HCEC 1CT (cell line): Measurements from ENCODE around the gene THUMPD1.

Source experiments
- DNase-seq: peaks from one replicate; pipeline ENCODE4 v3.0.0-alpha.2; 2017

The THUMPD1 gene

DNA sequence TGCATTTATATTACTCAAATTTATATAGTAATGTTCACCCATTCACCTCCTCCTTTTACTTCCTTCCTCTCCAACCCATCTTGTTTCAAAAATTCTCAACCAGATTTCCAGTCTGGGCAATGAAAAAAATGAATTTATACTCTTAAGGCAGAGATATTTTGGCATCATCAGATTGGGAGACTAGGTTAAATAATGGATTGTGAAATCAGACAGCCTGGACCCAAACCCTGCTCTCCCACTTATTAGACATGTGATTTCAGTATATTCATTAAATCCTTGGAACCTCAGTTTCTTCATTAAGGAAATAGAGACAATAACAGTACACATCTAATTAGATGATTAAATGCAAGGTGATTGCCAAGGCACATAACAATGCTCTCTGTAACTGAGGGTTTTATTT is 52.0 kb downstream of the THUMPD1 start:
- no peak for DNase-seq

DNA sequence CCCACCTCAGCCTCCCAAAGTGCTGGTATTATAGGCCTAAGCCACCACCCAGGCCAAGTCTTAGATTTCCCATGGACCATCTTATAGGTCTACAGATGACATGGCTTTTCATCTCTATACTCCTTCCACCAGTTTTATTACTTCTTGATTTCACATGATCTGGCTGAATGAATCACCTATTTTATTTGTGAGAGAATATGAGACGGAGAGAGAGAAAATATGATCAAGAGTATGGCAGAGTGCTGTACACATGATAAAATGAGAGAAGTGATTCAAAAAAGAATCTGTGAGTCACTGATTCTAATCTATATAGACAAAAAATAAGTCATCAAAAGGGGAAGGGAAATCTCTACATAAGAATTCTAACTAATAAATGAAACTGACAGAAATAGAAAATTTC is 57.8 kb downstream of the THUMPD1 start:
- DNase-seq, result no peak
